CD14-positive monocyte (primary cell): ENCODE measurements around the gene CDKL5. TPM values are rescaled to one million over a fixed set of nuclear protein-coding genes. Genes with fewer than 3 reads are reported as not detected.

Experiments
- DNase-seq, 3 donors: peaks; one replicate each; pipeline ENCODE4 v3.0.0-alpha.2; 2011 to 2022
- H2AFZ ChIP-seq: 2 replicates; pipeline ENCODE4 v1.6.0; 2012; ENCODE audit warnings: mild to moderate bottlenecking, low read depth, low read length, inconsistent platforms; ENCODE audit not compliant: insufficient read depth, poor library complexity, severe bottlenecking
- H3K27ac ChIP-seq, 2 donors: 1 replicate in 1 of 2; 2 replicates in 1 of 2; pipeline ENCODE4 v1.5.1; 2012 to 2013; ENCODE audit warnings: low read length in 2 of 2, control low read depth in 1 of 2, inconsistent platforms in 1 of 2, low read depth in 1 of 2, mild to moderate bottlenecking in 1 of 2
- H3K27me3 ChIP-seq, 2 donors: one replicate each; pipeline versions ENCODE4 v1.6.0 to v1.6.1; 2011 to 2013; ENCODE audit warnings: low read length in 2 of 2; ENCODE audit not compliant: control insufficient read depth in 2 of 2, insufficient read depth in 2 of 2
- H3K36me3 ChIP-seq, 2 donors: replicated peaks in 1 of 2; 1 replicate in 1 of 2; 2 replicates in 1 of 2; pipeline versions ENCODE4 v1.5.1 to v1.6.1; 2012 to 2013; ENCODE audit warnings: low read length in 2 of 2, control low read depth in 1 of 2, inconsistent platforms in 1 of 2, mild to moderate bottlenecking in 1 of 2; ENCODE audit not compliant: insufficient read depth in 2 of 2, control insufficient read depth in 1 of 2
- H3K4me1 ChIP-seq, 2 donors: 1 replicate in 1 of 2; 2 replicates in 1 of 2; pipeline versions ENCODE4 v1.5.1 to v1.6.1; 2012 to 2013; ENCODE audit warnings: low read length in 2 of 2, control low read depth in 1 of 2, inconsistent platforms in 1 of 2, mild to moderate bottlenecking in 1 of 2, moderate library complexity in 1 of 2; ENCODE audit not compliant: insufficient read depth in 2 of 2, control insufficient read depth in 1 of 2
- H3K4me2 ChIP-seq: replicated peaks from 2 replicates; pipeline ENCODE3; 2012; ENCODE audit warnings: low read length, moderate library complexity, mild to moderate bottlenecking; ENCODE audit not compliant: poor library complexity, severe bottlenecking; ENCODE audit errors: extremely low read depth
- H3K4me3 ChIP-seq, 3 experiments: fragments of 200-600 bp in 1 of 3; sonication (generic) in 1 of 3; replicated peaks in 1 of 3; 1 replicate in 2 of 3; 2 replicates in 1 of 3; pipeline ENCODE4 v1.5.1; 2011 to 2013; ENCODE audit warnings: low read length in 3 of 3, mild to moderate bottlenecking in 3 of 3, control low read depth in 2 of 3, low read depth in 2 of 3, inconsistent platforms in 1 of 3, moderate library complexity in 1 of 3
- H3K79me2 ChIP-seq: 2 replicates; pipeline ENCODE4 v1.6.0; 2012; ENCODE audit warnings: mild to moderate bottlenecking, control low read depth, inconsistent platforms, low read length, moderate library complexity; ENCODE audit not compliant: insufficient read depth
- H3K9ac ChIP-seq: 2 replicates; pipeline ENCODE4 v1.6.0; 2017; ENCODE audit warnings: low read length, mild to moderate bottlenecking; ENCODE audit not compliant: insufficient read depth, poor library complexity, severe bottlenecking
- H3K9me3 ChIP-seq, 2 donors: replicated peaks in 1 of 2; 1 replicate in 1 of 2; 2 replicates in 1 of 2; pipeline versions ENCODE4 v1.5.1 to v1.6.1; 2012 to 2013; ENCODE audit warnings: low read length in 2 of 2, control low read depth in 1 of 2; ENCODE audit not compliant: control insufficient read depth in 1 of 2, insufficient read depth in 1 of 2
- H4K20me1 ChIP-seq: 2 replicates; pipeline ENCODE4 v1.6.0; 2012; ENCODE audit warnings: mild to moderate bottlenecking, low read length, control low read depth, moderate library complexity; ENCODE audit not compliant: insufficient read depth
- H3K27ac Mint-ChIP-seq, 7 donors: one replicate each; pipeline ENCODE4 v1.8.0; 2020; ENCODE audit warnings: mild to moderate bottlenecking in 7 of 7, mixed read lengths in 7 of 7, moderate library complexity in 6 of 7, inconsistent platforms in 2 of 7
- H3K27me3 Mint-ChIP-seq, 3 donors: one replicate each; pipeline ENCODE4 v1.8.0; 2021 to 2022; ENCODE audit warnings: low read depth in 3 of 3, mild to moderate bottlenecking in 3 of 3, mixed read lengths in 3 of 3, moderate library complexity in 3 of 3, inconsistent platforms in 1 of 3
- H3K36me3 Mint-ChIP-seq, 2 donors: one replicate each; pipeline ENCODE4 v1.8.0; 2020; ENCODE audit warnings: mixed read lengths in 2 of 2, inconsistent platforms in 1 of 2, mild to moderate bottlenecking in 1 of 2
- H3K4me1 Mint-ChIP-seq: one replicate; pipeline ENCODE4 v1.8.0; 2020; ENCODE audit warnings: mild to moderate bottlenecking, mixed read lengths
- H3K4me3 Mint-ChIP-seq, 2 donors: one replicate each; pipeline ENCODE4 v1.8.0; 2020; ENCODE audit warnings: mild to moderate bottlenecking in 2 of 2, mixed read lengths in 2 of 2, moderate library complexity in 1 of 2
- H3K9me3 Mint-ChIP-seq, 7 donors: one replicate each; pipeline ENCODE4 v1.8.0; 2020 to 2022; ENCODE audit warnings: mixed read lengths in 7 of 7, mild to moderate bottlenecking in 6 of 7, moderate library complexity in 6 of 7, inconsistent platforms in 2 of 7
- WGBS: methylation state at CpG from one replicate; pipeline ENCODE4 v1.1.5; 2013; ENCODE audit warnings: missing lambda C conversion rate; ENCODE audit not compliant: insufficient coverage; 5-methylcytosine and 5-hydroxymethylcytosine counted together
- intact Hi-C, 2 donors: fragments of 100-400 bp; cut with micrococcal nuclease; formaldehyde crosslinking; loops; one replicate each; pipeline versions ENCODE4 v1.15.0 to v1.15.1; 2023
- polyA plus RNA-seq, 3 donors: library from polyadenylated mRNA; depleted of rRNA in 1 of 3; unstranded in 2 of 3; stranded (reverse) in 1 of 3; fragments of 300-500 nt in 2 of 3; fragments of >200 nt in 1 of 3; fragmentation: Illumina TruSeq in 2 of 3; gene quantifications; 1 replicate in 2 of 3; 2 replicates in 1 of 3; pipeline ENCODE4 v1.2.3, GENCODE V29; 2012 to 2021
- TF ChIP-seq, protein P1 (sequence below): fragments of 200-600 bp; IDR thresholded peaks from one replicate; pipeline ENCODE4 v1.8.0; 2022; ENCODE audit warnings: antibody characterized with exemption, mild to moderate bottlenecking

The CDKL5 gene
- polyA plus RNA-seq, 3 donors = 0.54 to 3.6 (median 1.4) TPM

DNA sequence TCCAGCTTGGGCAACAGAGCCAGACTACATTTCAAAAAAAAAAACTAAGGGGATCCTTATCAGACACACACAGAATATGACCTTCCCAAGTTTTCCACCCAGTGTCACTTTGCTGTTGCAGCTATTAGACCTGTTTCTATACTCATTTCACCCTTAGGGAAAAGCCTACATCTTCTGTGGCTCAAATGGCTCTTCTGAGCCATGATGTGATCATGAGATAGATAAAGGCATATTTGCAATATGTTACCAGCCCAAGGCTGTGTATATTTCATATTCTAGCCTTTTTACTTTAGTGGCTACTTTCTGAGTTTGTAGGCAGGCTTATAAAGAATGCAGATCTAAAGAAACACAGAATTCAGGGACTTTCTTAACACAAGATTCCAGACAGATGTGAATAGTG, 227.2 kb downstream of the CDKL5 start:
- Histone ChIP-seq H3K4me2 (no peak overlapping the region), H2AFZ (no peak overlapping the region), H3K36me3 (no peaks in the 10 kb centered on the region), H4K20me1 (no peaks in the 10 kb centered on the region), H3K79me2 (no peaks in the 10 kb centered on the region), H3K27ac (no peak overlapping the region), H3K9me3 (no peaks in the 10 kb centered on the region), H3K4me3 (no peak overlapping the region), H3K27me3 (no peaks in the 10 kb centered on the region), H3K9ac (no peak overlapping the region), H3K4me1 (peaks cover 13 to 14% of the 10 kb centered on the region in 2 donors)
- Mint-ChIP-seq H3K27ac (peak overlapping the region in 1 of 7 donors; percentile 72), H3K36me3 (no peaks in the 10 kb centered on the region), H3K4me3 (no peak overlapping the region), H3K27me3 (peaks cover 0 to 8% (median 0%) of the 10 kb centered on the region in 3 donors), H3K9me3 (peaks cover 0 to 5% (median 0%) of the 10 kb centered on the region in 7 donors), H3K4me1 (peaks cover 12% of the 10 kb centered on the region)
- intact Hi-C loops = no loop called here
- TF ChIP-seq, protein P1, sequence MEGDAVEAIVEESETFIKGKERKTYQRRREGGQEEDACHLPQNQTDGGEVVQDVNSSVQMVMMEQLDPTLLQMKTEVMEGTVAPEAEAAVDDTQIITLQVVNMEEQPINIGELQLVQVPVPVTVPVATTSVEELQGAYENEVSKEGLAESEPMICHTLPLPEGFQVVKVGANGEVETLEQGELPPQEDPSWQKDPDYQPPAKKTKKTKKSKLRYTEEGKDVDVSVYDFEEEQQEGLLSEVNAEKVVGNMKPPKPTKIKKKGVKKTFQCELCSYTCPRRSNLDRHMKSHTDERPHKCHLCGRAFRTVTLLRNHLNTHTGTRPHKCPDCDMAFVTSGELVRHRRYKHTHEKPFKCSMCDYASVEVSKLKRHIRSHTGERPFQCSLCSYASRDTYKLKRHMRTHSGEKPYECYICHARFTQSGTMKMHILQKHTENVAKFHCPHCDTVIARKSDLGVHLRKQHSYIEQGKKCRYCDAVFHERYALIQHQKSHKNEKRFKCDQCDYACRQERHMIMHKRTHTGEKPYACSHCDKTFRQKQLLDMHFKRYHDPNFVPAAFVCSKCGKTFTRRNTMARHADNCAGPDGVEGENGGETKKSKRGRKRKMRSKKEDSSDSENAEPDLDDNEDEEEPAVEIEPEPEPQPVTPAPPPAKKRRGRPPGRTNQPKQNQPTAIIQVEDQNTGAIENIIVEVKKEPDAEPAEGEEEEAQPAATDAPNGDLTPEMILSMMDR = no peak
- DNase-seq = no peak

DNA sequence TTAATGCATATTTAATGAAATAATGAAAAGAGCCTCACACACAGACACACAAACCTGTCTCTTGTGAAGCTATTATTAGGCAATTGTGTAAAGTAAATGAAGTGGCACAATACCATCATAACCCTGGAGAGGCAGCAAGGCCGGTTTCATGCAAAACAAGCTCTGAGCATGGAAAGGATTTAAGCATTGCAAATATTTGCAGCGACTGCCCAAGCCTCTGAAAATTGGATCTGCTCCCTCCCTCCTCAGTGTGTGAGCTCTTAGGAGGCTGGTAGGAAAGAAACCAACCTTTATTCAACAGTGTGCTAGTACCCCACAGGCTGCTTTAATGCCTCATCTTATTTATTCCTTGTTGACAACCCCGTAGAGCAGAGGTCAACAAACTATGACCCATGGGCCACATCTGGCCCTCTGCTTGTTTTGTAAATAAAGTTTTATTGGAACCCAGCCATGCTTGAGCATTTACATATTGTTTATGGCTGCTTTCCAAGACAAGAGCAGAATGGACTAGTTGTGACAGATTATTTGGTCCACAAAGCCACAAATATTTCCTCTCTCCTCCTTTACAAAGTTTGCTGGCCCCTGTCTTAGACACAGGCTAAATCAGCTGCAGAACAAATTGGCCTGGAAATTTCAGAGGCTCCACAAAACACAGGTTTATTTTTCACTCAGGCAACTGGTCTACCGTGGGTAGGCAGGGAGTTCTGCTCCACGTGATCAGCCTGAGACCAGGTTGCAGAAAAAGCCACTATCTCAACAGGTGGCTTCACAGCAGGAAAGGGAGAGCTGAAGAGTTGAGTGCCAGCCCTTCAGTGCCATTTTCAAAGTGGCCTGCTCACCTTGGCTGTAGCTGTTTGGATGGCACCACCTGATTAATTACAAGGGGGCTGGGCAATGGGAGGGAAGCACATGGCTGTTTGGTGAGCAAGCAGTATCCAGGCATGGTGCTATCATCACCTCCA, 229.7 kb downstream of the CDKL5 start:
- H3K4me1 ChIP-seq = peaks cover 11 to 13% of the 10 kb centered on the region in 2 donors
- Mint-ChIP-seq H3K4me1 (peaks cover 9% of the 10 kb centered on the region), H3K4me3 (no peak overlapping the region), H3K36me3 (no peaks in the 10 kb centered on the region), H3K9me3 (peaks cover 0 to 5% (median 0%) of the 10 kb centered on the region in 7 donors), H3K27ac (peak overlapping the region in 1 of 7 donors; percentile 10), H3K27me3 (peaks cover 0 to 8% (median under 1%) of the 10 kb centered on the region in 3 donors)
- no peak overlapping the region for H3K27ac ChIP-seq
- H3K4me3 ChIP-seq = no peak overlapping the region
- H2AFZ ChIP-seq = no peak overlapping the region
- no peaks in the 10 kb centered on the region for H3K79me2 ChIP-seq
- no peaks in the 10 kb centered on the region for H3K27me3 ChIP-seq
- no peaks in the 10 kb centered on the region for H4K20me1 ChIP-seq
- intact Hi-C loops = no loop called here
- no peak overlapping the region for H3K4me2 ChIP-seq
- H3K9ac ChIP-seq = no peak overlapping the region
- TF ChIP-seq, protein P1 = no peak
- DNase-seq = no peak
- no peaks in the 10 kb centered on the region for H3K36me3 ChIP-seq
- H3K9me3 ChIP-seq = no peaks in the 10 kb centered on the region
- no CpG with 5 or more reads among the region's 5 CpGs for WGBS
